ENCODE results near the gene ZDHHC11.
A peak's percentile ranks its signal among the peaks of the same experiment; 100 is the strongest.

ZDHHC11 gene, protein sequence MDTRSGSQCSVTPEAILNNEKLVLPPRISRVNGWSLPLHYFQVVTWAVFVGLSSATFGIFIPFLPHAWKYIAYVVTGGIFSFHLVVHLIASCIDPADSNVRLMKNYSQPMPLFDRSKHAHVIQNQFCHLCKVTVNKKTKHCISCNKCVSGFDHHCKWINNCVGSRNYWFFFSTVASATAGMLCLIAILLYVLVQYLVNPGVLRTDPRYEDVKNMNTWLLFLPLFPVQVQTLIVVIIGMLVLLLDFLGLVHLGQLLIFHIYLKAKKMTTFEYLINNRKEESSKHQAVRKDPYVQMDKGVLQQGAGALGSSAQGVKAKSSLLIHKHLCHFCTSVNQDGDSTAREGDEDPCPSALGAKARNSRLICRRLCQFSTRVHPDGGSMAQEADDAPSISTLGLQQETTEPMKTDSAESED

DNA sequence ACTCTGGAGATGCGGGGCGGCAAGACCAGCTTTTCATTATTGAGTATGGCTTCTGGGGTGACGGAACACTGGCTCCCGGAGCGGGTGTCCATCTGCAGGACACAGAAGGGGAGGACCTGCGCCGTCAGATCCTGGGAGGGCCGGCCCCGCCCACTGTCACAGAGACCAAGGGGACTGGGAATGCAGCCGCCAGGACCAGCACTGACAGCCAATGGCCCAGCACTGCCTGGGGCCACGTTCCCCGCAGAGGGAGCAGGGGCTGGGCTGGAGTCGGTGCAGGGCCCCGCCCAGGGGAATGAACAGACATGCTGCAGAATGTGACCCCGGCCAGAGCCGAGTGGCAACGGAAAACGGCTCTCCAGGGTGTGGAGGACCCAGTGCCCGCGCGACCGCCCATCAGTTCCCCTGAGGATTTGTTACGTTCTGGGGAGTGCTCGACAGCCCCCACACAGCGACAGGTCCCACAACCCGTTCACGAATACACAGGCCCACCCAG, at the start of gene ZDHHC11:
ZDHHC11 (minus strand) TSS at position 476 of the 496 bp plus-strand sequence; CDS start at position 92, 384 bp downstream.
- peak; percentile 96 for DNase-seq (ENCODE audit: low read depth, low spot score)

DNA sequence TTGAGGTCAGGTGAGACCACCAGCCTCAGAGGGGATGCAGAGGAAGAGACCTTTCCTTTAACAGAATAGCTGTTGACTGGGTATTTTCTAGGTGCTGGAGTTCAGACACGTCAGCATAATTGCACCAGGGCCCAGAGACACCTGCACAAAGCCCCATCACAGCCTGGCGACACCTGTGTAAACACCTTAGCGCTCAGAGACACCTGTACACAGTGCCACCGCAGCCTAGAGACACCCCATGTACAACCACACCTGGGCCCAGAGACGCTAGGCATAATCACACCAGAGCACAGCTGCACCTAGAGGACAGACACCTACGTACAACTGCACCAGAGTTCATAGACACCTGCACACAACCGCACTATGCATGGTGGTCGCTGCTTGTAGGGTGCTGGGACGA, 42.9 kb upstream of the ZDHHC11 start:
- DNase-seq (ENCODE audit: low read depth, low spot score) = no peak

DNA sequence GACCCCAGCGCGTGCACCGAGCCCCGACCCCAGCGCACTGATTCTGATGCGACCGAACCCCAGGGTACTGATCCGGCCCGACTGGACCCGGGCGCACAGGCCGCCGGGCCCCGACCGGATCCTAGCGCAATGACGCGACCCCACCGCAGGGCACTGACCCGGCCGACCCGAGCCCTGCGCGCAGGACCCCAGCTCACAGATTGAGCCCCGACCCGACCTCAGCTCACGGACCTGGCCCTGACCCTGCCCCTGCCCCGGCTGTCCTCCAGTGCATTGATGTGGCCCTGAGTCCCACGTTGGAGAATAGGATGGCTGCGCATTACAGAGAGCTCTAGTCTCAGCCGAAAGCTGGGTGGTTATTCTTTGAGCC, 42.3 kb upstream of the ZDHHC11 start:
- DNase-seq (ENCODE audit: low read depth, low spot score) = no peak

DNA sequence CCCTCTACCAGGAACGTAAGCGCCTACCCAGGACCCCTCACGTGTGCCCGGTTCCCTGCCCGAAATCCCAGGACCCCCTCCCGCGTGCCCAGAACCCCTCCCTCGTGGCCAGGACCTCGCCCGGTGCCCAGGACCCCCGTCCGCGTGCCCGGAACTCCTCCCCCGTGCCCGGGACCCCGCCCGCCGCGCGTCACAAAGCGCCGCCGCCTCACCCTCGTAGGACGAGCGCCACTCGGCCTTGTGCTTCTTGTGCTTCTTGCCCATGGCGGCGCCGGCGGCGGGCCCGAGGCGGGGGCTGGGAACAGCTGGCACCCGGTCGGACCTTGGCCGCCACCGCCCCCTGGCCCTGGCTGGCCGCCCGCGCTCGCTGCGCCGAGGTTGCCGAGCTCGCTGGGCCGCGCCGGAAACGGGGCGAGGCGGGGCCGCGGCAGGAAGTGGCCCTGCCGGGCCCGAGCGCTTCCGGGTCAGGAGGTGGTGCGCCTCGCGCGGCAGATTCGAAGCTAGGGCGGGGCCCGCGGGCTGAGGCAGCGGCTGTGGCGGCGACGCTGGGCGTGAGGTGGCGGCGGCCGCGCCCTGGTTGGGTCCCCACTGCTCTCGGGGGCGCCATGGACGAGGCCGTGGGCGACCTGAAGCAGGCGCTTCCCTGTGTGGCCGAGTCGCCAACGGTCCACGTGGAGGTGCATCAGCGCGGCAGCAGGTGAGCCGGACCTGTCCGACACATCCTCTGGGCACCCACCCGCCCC, 41.8 kb upstream of the ZDHHC11 start, which contains the start of the genes BRD9 and TRIP13:
BRD9 (minus strand) TSS at position 408 of the 743 bp plus-strand sequence; CDS start at position 264, 144 bp downstream.
TRIP13 (plus strand) TSS at position 491 of the 743 bp plus-strand sequence; CDS start at position 606, 115 bp downstream.
- peak; percentile 79 for DNase-seq (ENCODE audit: low read depth, low spot score)

DNA sequence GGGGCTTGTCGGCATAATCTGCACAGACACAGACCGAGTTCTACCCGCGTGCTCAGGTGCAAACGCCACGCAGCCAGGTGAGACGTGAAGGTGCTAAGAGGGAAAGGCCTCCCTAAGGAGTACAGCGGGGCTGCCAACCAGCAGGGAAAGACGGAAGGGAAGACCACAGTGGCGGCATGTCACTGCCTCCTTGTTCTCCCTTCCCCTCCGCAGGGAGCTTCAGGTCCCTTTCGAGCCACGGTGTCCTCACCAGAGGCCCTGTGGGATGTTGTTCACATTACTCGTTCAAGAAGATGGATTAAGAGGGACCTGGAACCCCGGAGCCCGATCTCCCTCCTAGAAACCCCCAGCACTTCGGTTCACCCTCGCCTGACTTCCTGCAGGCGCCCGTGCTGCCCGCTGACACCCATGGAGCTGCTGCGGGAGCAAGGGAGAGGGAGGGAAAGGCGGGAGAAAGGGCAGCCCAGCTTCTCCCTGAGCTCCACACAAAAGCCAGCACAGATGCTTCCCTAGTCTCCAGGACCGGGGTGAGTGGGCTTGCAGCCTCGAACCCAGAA, 41.1 kb upstream of the ZDHHC11 start:
- DNase-seq (ENCODE audit: low read depth, low spot score) = peak; percentile 42

DNA sequence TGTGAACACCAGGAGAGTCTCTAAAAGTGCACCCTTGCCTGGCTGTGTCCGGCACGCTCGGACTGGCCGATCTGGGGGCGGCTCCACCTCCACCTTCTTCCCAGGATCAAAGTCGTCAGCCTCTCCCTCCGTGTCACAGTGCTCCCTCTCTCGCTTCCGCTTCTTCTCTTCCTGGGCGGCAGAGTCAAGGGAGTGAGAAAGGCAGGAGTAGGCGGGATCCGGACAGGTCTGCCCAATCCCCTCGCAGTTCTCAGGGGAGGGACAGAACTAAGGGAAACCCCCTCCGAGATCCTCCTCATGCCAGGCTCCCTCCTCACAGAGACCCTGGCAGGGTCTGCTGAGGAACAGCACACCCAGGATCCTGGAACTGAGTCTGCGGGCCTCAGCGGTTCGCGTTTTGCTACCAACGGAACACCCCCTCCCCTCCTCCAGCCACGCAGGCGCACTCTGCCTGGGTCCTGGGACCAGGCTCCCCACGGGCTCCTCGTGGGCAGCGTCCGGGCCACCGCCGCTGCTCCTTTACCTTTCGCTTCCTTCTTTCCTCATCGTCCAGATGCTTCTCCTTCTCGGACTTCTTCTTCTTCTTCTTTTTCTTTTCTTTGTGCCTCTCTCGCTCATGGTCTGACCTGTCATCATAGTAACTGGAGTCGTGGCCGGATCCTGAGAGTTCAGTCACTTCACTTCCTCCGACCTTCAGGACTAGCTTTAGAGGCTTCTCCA, 40.5 kb upstream of the ZDHHC11 start:
- peak; percentile 89 for DNase-seq (ENCODE audit: low read depth, low spot score)

DNA sequence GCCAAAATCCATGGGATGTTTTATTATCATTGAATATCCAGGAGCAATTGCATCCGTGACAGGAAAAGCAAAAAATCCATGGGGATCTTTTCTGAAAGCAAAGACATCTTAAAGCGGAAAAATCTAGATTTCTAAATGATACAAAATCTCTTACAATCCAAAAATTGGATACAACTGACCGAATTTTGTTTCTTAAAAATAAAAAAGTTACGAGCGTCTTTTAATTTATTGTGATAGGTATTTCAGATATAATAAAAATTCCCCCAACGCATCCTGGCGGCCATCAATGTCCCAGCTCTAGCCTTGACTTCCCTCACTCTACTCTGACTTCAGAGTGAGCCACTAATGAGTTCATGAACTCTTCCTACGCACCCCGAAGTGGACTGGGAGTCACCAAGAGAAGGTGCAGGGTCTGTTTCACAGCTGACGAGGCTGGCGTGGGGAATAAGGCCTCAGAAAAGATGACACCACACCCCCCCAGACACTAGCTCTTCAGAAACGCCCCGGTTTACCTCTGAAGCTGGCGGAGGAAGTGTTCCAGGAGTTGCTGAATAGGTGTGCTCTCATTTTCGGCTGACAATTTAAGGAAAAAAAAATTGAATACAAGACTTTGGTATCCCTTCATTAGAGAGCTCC, 38.4 kb upstream of the ZDHHC11 start:
- DNase-seq (ENCODE audit: low read depth, low spot score) = no peak

DNA sequence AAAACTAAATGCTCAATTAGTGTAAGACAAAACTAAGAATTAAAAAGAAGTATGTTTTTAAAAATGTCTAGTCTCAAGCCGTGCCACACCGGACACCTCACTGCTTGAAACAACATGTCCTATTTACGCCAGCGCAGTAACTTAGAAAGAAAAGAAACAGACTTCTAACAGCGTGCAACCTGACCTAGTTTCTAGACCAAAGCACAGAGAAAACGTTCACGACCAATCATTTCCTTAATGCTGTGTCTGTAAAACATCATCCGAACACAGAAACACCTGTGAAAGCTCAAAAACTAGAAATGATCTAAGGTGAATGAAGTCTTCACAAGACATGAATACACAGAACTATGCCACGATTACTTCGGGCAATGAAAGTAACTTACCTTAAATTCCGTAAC, 37.9 kb upstream of the ZDHHC11 start:
- no peak for DNase-seq (ENCODE audit: low read depth, low spot score)

DNA sequence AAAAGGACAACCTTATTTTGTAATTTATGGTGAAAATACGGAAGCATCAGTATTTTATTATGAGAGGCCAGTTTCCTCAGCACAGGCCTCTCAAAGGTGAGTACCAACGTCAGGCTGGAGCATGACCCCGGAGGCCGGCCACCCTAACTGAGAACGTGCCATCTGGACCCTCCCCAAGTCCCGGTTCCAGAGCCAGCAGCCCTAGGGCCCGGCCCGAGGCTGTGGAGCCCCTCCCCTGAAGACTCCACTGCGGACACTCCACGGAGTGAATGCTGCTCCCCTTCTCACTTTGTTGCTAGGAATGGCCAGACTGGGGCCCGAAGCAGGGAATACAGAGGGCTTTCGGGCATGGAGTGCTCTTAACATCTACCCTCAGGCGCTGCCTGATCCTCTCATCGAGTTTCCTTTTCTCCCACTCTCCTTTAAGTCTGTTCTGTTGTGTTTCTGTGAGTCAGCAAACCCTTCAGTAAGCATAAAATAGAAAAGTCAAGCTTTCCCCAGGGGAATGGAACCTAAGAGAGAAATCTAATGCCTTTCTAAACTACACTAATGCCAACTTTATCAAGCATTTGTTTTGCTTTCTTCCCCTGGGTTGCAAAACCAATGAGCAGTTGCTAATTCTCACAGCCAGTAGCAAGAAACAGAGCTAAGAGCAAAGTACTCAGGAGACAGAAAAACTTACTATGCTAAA, 37.3 kb upstream of the ZDHHC11 start:
- DNase-seq (ENCODE audit: low read depth, low spot score) = no peak

DNA sequence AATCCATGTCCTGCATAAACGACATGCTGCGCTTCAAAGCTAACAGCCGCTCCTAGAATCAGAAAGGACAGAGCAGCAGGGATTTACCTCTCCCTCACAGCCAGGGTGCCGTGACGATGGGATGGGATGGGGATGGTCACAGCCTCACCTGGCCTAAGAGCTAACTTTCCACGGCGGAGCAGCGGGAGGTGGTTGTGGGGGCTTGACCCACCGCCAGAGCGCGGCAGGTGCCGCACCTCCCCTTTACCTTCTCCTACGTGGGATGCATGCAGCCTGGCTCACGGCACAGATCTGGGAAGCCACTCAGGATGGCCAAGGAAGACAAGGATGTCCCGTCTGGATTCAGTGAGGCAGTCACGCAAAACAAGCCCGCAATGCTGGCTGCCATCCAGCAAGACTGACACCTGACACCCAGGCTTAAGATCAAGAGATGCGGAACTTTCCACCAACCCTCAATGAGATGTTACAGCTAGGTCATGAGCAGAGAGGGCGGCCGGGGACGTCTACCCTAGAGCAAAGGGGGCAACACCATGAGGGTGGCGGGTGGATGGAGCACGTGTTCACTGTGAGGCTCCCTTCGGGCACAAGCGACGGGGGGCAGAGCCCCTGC, 36.0 kb upstream of the ZDHHC11 start:
- no peak for DNase-seq (ENCODE audit: low read depth, low spot score)

DNA sequence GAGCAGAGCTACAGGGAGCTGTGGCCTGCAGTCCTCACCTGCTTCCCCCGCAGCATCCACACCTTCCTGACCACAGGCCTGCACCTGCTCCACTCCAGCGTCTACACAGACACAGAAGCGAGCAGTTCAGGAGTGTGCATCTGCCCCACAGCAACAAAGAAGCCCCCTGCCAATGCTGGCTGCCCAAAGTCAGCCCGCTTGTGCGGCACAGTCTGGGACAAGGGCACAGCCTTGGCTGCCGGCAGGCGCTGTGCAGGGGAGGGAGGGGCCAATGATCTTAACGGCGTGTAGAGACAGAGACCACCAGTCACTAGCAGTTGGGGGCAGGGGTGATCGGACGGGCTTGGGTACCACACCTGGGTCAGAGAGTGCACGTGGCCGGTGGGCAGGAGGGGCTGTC, 35.2 kb upstream of the ZDHHC11 start:
- no peak for DNase-seq (ENCODE audit: low read depth, low spot score)

DNA sequence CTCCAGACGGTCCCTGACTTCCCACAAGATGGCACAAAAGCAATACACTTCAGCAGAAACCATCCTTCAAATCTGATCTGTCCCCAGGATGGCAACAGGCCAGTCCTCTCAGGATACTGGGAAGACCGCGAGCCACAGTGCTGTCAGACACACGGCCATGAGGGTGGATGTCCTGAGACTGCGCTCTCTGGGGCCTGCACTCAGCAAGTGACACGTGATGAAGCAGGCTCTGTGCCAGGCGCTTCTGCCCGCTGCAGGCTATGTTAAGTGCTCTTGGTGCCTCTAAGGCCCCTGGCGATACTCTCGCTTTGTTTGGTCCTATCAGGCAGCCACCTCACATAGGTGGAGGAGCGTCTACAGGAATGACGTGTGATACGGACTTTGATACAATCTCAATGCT, 34.7 kb upstream of the ZDHHC11 start:
- no peak for DNase-seq (ENCODE audit: low read depth, low spot score)

DNA sequence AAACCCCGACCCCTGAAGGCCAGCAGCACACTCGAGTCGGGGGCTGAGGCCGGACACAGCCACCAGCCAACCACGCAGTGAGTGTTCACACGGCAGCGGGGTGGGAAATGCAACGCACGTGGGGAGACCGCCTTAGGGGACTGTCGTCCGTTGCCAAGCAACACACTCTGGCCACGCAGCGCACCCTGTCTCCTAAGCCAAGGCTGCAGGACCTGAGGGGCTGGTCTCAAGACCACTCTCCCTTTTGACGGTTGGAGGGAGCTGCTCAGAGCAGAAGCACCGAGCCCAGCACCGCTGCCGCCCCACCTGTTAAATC, 34.3 kb upstream of the ZDHHC11 start:
- DNase-seq (ENCODE audit: low read depth, low spot score) = no peak

DNA sequence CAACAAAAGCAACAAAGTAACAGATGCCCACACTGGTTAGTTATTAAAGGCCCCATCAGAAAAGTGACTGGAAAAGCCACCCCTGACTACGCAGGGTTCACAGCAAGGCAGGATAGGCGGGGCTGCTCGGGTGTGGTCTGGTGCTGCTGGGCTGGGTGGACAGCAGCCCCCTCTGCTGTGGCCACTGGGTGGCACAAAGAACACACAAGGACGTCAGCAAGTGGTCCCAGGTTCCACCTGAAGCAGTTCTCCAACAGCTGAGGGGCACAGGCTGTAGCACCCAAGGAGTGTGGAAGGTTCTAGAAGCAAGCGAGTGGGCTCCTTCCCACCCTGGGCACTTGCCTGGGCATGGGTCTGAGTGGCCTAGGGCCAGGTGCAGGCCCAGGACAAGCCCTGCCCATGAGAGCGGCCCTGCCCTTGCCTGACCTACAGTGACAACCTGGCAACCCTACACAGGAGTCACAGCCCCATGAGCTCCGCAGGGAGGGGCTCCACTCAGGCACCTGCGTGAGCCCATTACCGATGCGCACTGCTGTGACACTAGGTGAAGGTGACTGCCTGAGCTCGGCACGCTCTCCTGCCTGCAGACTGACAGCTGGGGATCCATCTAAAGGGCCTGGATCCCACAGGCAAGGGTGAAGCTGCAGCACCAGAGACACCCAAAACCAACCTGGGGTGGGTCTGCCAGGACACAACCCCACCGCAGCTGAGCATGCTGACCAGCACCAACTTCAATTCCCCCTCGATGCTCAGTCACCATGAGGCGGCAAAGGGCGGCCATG, 33.8 kb upstream of the ZDHHC11 start:
- no peak for DNase-seq (ENCODE audit: low read depth, low spot score)

DNA sequence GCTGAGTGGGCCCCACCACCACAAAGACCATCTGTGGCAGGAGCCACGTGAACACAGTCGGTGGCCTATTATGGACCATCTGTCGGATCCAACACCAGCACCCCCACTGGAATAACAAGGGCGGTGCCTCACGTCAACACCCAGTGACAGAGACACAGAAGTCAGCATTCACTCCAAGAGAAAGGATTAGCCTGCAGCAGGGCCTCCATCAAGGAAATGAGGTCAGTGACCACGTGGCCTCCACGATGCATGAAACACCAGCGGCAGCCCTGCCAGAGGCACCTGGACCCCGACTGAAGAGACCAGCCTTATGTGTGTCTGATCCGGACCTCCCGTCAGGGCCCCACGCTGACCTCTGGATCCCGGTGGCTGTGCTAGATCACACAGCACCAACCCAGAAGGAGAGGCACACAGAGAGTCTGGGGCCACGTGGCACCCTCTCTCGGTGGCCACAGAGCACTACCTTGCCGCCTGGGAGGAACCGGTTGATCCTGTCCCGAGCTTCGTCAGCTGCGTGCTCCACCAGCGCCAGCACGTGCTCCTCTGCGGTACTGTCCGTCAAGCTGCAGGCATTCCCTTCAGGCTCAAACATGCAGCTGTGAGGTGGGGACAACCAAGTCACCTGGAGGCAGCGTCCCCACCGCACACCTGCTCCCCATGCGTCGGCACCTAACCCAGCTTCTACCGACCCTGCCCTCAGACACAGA, 32.8 kb upstream of the ZDHHC11 start:
- no peak for DNase-seq (ENCODE audit: low read depth, low spot score)

DNA sequence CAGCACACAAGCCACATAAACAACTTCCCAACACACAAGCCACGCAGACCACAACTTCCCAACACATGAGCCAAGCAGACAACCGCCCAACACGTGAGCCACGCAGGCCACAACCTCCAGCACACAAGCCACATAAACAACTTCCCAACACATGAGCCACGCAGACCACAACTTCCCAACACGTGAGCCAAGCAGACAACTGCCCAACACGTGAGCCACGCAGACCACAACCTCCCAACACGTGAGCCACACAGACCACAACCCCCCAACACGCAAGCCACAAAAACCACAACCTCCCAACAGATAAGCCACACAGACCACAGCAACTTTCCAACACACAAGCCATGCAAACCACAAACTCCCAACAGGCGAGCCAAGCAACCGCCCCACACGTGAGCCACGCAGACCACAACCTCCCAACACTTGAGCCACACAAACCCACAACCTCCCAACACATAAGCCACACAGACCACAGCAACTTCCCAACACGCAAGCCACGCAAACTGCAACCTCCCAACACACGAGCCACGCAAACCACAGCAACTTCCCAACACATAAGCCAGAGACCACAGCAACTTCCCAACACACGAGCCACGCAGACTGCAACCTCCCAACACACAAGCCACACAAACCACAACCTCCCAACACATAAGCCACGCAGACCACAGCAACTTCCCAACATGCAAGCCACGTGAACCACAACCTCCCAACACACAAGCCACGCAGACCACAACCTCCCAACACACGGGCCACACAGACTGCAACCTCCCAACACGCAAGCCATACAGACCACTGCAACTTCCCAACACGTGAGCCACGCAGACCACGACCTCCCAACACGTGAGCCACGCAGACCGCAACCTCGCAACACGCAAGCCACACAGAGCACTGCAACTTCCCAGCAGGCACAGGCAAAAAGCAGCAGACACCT, 31.7 kb upstream of the ZDHHC11 start:
- DNase-seq (ENCODE audit: low read depth, low spot score) = no peak

DNA sequence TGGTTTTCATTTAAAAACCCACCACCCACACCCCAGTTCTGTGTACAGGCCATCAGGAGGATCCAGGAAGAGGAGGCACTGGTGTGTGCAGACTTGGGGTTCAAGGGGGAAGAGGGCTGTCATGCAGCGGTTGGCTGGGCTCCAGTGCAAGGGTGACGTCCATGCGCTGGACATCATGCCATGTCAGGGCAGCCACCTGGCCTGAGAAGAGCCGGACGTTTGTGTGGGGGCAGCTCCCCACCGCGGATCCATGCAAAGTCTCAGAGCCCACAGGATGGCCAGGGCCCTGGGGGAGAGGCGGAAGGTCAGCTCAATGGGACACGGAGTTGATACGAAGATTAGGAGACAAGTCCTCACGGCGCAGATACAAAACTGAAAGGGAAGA, 30.8 kb upstream of the ZDHHC11 start:
- DNase-seq (ENCODE audit: low read depth, low spot score) = no peak
